GM18505 (cell line): Measurements from ENCODE around the gene PRKCA.

Experiments
- ATAC-seq: cut with Tn5 transposase; IDR thresholded peaks from one replicate; pipeline ENCODE4 v1.9.1; 2021; ENCODE audit not compliant: unreplicated experiment
- POLR2A ChIP-seq: IDR thresholded peaks from 4 replicates; pipeline ENCODE4 v1.6.1; 2011; ENCODE audit warnings: borderline replicate concordance; ENCODE audit not compliant: insufficient read depth, insufficient read length; ENCODE audit errors: extremely low read depth

The PRKCA gene

DNA sequence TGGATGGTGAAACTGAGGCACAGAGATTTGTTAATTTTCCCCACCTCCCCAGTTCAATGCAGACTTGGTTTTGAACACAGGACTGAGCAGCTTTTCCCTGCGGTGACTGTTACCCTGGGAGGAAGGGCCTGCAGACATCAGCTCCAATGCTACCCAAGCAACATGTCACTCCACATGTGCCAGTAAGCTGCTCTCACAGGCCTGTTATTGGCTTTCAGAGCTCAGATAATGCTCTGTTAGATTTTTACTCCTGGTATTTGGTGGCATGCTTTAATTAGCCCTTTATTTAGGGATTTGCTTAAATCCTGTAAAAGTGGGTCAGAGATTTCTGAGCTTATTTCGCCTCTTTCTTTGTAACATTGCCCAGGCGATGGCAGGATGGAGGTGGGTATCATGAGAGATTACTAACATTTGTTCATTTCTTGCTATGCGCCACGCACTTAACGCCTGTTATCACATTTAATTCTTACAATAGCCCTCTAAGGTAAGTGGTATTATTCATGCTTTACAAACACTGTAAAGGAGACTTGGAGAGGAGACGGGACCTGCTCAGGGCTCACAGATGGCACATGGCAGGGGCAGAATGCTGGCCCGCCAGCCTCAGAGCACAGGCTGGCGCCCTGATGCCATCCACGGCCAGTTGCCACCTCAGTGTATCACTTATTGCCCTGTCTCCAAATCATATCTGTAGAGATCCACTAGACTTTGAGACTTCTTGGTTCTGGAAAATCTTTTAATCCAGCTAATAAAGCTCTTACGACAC is 448.5 kb downstream of the PRKCA start:
- no peak for TF ChIP-seq POLR2A
- ATAC-seq = no peak

DNA sequence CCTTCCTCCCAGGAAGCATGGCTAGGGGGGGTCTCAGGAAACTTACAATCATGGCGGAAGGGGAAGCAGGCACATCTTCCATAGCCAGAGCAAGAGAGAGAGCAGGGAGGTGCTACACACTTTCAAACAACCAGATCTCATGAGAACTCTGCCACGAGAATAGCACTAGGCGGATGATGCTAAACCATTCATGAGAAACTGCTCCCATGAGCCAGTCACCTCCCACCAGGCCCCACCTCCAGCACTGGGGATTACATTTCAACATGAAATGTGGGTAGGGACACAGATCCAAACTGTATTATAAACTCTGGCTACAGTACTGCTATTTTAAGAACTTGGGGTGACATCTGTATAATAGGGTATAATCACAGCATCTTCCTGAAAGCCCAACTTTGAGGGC is 449.4 kb downstream of the PRKCA start:
- no peak for ATAC-seq
- TF ChIP-seq POLR2A = no peak

DNA sequence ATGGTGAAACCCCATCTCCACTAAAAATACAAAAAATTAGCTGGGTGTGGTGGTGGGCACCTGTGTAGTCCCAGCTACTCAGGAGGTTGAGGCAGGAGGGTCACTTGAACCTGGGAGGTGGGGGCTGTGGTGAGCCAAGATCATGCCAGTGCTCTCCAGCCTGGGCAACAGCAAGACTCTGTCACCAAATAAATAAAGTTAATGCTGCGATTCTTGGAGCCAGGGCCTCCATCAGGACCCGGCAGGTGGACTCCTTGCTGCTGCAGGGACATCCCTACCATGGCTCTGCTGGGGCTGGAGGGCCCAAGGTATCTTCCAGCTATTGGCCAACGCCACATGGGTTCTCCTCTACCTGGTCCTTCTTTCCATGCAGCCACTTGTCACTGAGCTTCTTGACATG is 450.0 kb downstream of the PRKCA start:
- no peak for TF ChIP-seq POLR2A
- no peak for ATAC-seq

DNA sequence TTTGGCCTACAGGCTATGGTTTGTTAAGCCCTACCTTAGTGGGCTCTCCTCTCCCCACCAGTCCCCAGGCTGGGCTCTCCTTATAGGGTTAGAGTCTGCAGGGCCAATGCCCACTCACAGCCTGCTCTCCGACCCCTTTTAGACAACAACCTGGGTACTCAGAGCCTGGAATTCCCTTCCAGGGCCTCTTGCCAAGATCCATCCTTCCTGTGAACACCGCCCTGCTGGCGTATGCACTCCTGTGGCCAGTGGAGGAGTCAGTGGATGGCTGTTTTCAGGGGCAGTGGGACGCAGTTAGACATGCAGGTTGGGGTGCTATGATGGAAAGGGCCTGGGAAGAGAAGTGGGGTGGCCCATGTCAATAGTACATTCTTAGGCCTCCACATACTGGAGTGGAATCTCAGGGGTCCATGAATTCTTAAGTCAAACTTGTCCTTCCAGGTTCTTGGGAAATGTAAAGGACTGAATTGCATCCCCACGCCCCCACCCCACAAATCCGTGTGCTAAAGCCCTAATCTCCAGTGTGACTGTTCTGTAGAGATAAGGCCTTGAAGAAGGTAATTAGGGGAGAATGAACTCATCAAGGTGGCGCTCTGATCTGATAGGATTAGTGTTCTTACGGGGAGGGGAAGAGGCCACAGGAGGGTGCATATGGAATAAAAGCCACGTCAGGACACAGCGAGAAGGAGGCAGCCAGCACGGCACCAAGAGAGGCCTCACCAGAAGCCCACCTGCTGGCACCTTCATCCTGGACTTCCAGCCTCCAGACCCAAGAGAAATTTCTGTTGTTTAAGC is 450.9 kb downstream of the PRKCA start:
- TF ChIP-seq POLR2A = no peak
- ATAC-seq = no peak

DNA sequence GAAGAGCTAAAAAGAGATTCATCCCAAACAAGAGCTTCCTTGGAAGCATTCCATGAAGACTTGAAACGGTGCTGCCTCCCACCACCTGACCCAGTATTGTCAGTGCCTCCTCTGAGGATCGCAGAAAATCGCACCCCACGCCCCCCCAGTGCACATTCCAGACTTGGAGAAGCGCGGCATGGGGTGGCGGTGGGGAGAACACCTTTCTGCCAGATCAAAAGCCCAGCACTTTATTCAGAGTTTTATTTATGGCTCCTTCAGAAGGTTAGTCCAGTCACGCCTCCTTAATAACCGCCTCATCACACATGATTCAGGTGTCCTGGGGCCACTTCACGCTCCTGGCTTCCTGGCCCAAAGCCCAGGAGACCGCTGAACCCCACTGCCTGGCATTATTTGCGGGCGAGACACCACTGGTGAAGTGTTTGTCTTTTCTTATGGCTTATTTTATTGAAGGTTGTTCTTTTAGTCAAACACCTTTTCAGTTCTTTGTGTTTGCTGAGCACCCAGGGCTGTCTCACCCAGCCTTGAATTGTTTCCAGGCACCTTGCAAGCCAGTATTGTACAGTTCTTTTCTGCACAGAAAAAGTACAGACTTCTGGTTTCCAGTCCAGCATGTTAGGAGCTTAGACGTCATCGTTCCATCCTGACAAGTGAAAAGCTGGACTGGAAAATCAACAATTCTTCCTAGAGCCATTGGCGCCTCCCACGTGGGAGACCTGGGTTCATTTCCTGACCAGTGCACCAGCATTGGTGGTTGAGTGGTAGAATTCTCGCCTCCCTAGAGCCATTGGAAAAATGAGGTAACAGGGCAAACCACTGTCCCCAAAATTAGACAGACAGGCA is 452.9 kb downstream of the PRKCA start:
- no peak for TF ChIP-seq POLR2A
- ATAC-seq = no peak

DNA sequence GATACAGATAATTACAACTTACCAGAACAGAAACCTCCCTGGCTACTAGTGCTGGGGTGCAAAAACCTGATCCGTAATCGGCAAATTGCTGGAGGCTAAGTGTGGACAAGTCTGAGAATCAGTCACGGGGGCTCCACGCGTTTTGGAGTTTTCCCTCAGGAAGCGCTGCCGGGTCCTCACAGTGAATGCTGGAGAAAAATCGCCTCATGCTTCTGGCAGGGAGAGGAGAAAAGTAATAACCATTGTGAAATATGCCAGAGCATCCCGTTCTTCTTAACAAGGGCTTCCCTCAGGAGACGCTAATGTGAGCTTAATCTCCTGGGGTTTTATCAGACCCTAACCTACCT is 453.5 kb downstream of the PRKCA start:
- no peak for TF ChIP-seq POLR2A
- no peak for ATAC-seq

DNA sequence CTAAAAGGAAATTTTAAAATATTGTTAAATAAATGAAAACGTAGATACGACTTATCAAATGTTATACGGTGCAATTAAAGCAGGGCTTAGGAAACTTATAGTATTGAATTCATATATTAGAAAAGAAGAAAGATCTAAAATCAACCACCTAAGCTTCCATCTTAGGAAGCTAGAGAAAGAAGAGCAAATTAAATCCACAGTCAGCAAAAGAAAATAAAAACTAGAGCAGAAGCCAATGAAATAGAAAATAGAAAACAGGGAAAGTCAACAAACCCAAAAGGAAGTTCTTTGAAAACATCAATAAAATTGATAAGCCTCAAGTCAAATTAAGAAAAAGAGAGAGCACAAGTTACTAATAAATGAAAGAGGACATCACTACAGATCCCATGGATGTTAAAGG is 457.9 kb downstream of the PRKCA start:
- no peak for TF ChIP-seq POLR2A
- ATAC-seq = no peak

DNA sequence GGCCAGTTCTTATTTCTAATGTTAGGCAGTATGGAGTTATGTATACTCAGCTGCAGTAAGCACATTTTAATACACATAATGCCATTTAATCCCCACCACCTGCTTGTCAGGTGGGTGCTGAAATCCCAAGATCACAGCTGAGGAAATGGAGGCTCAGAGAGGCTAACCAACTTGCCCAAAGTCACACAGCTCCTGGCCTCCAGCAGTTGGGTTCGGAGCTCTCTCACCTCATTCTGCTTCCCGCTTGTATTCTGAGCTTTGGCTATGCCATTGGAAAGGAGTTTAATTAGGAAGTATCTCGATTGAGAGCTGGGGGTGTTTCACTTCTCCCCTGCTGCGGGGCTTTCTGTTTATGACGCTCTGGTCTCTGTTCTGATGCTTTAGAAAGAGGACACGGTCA is 459.9 kb downstream of the PRKCA start:
- no peak for TF ChIP-seq POLR2A

DNA sequence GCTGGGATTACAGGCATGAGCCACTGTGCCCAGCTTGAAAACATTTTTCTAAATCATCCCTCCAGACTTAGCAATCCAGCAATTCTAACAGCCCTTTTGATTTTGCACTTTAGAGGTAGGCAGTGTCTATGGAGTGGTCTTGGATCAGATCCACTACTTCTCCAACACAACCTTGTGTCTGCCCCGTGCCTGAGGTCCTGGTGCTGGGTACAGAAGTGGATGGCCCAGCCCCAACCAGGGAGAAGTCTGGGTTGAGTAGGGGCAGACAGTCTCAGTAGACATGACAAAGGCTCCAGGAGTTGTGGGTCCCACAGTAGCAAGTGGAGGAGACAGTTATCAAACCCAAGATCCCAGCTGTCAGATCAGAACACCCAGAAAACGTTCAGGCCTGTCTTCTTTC is 460.6 kb downstream of the PRKCA start:
- TF ChIP-seq POLR2A = no peak

More for the DNA sequence above, 459.9 kb downstream of the PRKCA start:
- ATAC-seq = no peak

DNA sequence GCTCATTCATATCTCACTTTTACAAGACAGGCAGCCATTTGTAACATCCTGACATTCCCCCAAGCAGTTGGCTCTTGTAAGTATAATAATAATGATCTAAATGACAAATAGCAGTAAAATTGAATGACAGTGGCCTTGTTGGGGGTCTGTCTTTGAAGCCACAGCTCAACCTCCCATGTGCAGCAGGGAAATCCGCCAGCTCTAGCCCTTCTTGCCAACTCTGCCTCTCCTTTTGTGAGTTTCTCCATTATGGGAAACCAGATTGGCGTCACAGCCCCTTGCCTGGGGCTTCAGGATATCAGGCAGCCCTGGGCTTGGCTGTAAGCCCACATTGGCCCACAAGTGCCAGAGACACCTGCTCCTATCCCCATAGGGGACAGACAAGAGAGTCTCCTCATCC is 462.1 kb downstream of the PRKCA start:
- TF ChIP-seq POLR2A = no peak
- ATAC-seq = no peak

More for the DNA sequence above, 460.6 kb downstream of the PRKCA start:
- no peak for ATAC-seq

DNA sequence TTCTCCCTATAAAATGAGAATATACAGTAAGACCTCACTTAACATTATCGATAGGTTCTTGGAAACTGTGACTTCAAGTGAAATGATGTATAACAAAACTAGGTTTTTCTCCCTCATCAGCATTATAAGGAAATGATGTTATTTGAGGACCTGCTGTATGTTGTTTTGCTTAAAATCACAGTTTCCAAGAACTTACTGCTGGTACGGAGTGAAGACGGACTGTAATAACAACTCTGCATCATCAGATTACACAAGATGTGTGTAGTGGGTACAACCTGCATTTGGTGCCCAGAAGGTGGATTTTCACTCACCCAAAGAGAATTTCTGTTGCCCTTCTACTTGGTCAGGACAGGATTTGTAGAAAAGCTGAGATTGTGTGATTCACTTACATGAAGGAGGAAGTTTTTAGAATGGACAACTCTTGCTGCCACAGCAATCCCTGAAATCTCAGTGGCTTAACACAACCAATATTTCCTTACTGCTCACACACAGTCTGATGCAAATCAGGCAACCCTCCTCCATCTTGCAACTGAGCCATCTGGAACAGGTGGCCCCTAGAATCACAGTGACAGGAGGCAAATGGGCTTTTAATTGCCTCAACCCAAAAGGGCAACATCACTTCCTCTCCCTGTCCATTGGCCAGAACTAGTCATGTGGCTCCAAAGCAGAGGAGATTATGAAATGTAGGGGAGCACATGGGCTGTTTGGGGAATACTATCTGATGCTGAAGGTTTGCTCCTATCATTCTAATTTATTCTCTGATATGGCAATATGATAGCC is 464.9 kb downstream of the PRKCA start:
- no peak for ATAC-seq
- no peak for TF ChIP-seq POLR2A

DNA sequence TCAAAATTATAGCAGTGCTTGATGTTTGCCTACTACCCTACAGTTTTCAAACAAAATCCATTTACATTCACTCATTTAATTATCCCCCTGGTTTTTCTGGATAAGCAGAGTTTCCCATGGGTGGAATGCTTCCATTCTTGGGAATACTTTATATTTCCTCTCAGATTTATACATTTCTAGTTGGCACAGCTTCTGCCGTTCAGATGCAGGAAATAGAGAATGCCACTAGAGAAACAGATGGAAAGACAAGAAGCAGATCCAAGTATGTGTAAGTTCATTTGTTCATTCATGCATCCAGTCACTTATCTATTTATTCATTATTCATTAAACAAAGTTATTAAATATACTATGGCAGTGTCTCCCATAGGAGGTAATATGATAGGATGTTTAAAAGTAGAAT is 467.5 kb downstream of the PRKCA start:
- no peak for ATAC-seq
- no peak for TF ChIP-seq POLR2A

DNA sequence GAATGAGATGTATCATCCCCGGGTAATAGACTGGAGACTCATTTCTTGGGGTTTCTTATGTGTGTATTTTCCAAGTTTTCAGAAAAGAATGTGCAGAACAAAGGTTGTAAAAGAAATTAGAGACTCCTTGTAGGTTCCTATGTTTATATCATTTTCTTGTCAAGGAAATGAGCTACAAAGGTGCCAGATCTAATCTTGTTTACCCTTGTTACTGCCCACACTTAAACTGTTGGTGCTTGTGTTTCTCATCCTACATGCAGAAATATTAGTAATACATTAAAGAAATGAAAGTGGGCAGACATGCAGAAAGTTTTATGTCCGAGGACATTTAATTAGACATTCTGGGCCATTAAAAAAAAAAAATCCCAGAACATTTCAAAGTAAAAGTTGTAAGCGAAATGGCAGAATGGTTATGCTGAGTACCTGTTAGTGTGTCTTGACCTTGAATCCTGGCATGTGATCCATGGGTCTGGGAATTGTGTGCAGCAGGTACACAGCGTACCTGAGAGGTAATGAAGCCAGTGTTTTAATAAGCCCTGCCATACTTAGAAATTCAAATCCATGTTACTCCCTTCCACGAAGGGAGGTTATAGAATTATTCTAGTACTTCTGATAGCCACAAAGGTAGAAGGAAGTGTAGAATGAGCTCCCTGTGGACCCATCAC is 469.9 kb downstream of the PRKCA start:
- ATAC-seq = no peak
- TF ChIP-seq POLR2A = no peak

DNA sequence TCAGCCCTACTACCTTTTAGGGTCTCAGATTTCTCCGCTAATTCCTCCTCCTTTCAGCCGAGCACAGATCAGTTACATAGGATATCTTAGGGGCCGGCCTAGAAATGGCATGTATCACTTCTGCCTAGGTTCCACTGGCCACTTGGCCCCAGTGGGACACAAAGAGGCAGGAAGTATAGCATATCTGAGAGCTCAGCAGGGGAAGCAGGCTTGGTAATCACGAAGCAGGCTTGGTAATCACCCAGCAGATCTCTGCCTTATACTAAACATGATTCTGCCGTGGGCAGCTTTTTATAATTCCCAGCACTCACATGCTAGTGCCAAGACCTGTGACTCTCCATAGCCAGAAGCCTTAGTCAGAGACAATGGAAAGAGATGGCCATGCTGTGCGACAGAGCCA is 472.9 kb downstream of the PRKCA start:
- ATAC-seq = no peak
- TF ChIP-seq POLR2A = no peak
